GM12874 (cell line): ENCODE results near the gene CAMSAP1.

Experiments
- TF ChIP-seq, protein P1 (sequence below): IDR thresholded peaks from 2 replicates; pipeline ENCODE4 v1.5.1; 2011; ENCODE audit warnings: low read depth, mild to moderate bottlenecking, control low read depth, low read length, moderate library complexity; ENCODE audit not compliant: insufficient read depth

The CAMSAP1 gene

DNA sequence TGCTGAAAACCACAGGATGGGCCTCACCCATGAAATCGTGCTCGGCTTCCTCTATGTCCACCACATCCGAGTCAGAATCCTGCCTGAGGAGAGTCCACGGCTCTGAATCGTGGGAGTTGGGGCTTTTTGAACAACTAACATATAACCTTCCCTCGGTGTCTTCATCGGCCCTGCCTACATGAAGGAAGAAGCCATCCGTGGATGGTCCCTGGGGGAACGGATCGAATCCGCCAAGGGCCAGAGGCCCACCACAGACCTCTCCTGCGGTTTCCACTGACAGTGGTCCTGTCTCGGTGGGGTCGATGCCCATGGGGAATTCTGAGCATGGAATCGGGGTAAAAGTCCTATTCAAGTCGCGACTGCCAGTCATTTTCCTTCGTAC, 85.0 kb downstream of the CAMSAP1 start:
- TF ChIP-seq, protein P1, sequence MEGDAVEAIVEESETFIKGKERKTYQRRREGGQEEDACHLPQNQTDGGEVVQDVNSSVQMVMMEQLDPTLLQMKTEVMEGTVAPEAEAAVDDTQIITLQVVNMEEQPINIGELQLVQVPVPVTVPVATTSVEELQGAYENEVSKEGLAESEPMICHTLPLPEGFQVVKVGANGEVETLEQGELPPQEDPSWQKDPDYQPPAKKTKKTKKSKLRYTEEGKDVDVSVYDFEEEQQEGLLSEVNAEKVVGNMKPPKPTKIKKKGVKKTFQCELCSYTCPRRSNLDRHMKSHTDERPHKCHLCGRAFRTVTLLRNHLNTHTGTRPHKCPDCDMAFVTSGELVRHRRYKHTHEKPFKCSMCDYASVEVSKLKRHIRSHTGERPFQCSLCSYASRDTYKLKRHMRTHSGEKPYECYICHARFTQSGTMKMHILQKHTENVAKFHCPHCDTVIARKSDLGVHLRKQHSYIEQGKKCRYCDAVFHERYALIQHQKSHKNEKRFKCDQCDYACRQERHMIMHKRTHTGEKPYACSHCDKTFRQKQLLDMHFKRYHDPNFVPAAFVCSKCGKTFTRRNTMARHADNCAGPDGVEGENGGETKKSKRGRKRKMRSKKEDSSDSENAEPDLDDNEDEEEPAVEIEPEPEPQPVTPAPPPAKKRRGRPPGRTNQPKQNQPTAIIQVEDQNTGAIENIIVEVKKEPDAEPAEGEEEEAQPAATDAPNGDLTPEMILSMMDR, result no peak

DNA sequence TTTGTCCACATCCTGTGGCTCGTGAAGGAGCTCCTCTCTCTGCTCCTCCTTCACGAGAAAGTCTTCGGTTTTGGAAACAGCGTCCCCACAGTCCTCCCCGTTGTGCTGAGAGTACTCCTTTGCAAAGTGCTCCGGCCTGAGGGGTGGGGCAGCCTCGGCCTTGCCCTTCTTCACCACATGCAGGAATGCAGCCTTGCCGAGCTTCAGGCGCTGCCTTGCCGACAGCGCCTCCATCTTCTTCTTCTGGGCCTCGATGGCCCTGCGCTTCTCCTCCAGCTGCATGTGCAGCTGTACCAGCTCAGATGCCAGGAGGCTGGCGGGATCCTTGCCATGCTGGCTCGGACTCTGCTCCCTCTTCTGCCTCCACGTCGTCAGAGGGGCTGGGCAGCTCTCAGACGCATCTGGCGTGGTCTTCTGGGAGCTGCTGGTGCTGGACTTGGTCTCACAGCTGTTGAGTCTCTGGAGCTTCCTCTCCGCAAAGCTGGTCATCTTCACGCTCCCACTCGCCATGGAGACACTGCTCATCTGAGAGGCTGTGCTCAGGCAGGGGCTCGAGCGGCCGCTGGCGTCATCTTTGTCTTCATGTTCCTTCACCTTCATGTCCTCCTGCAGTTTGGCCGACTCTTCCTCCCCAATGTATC, 85.5 kb downstream of the CAMSAP1 start:
- TF ChIP-seq, protein P1, result no peak

DNA sequence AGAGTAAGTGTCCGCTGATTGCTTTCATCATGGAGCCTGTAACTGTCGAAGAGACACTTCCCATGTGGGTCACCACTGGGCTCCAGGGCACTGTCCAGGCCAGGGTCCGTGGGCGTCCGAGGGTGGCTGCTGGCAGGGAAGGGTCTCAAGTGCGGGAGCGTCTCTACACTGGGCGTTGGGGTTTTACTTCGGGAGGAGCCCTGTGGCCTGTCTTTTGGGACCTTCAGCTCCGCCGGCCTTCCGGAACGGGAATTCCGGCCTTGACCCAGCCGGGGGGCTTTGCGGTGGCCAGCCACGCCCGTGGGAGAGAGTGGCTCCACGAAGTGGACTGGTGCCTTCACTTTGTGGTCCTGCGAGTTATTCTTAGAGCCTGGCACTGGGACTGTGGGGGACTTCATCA, 86.2 kb downstream of the CAMSAP1 start:
- TF ChIP-seq, protein P1, result no peak

GRCh38 chr9:135820661-135821060, 86.7 kb downstream of the CAMSAP1 start:
- TF ChIP-seq, protein P1, result no peak

GRCh38 chr9:135819905-135820304, 87.4 kb downstream of the CAMSAP1 start:
- TF ChIP-seq, protein P1, result no peak

DNA sequence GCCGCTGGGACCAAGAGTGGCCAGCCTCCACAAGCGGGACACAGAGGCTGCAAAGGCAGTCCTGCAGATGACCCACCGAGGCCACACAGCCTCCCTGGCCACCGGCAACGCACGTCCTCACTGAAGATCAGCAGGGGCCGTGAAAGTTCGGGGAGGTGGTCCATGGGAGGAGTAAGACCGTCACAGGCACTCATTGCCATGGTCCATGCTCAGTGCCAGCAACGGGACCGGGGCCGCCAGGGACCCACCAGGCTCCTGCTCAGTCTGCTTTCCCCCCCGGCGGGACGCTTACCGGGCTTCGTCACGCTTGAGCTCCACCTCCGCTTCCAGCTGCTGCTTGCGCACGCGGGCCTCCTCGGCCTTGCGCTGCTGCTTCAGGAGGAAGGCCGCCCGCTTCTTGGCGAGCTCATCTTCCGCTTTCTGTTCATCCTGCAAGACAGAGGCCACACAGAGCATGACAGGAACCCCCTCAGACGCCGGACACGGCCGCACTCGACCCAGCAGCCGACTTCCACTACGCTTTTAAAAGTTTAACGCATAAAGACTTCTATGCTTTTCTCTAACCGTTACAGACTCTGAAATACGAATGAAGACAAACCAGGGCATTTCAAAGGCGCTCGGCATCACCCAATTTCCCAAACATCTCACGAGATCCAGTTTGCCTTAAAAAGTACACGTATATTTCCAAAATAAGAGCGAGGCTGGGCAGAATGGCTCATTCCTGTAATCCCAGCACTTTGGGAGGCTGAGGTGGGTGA, 88.4 kb downstream of the CAMSAP1 start:
- TF ChIP-seq, protein P1, result no peak

- TF ChIP-seq, protein P1, result no peak
Measured at GRCh38 chr9:135817951-135818717, 89.2 kb downstream of the CAMSAP1 start.
